Endothelial cell of umbilical vein (primary cell): ENCODE results near the gene GTF3C6. TPM values are rescaled to one million over a fixed set of nuclear protein-coding genes. Genes with fewer than 3 reads are reported as not detected.
A peak's percentile ranks its signal among the peaks of the same experiment; 100 is the strongest.

Experiments
- BruUV-seq: library from RNA; stranded (reverse); fragments of 400-500 nt; replicated peaks from 2 replicates; lab custom pipeline; 2021; lab: Mats Ljungman, UMichigan
- CTCF ChIA-PET: fragments of 300-600, 350-600 bp; sonication (Branson Sonifier 250); formaldehyde crosslinking; loops from one replicate; lab custom pipeline; 2021; ENCODE audit warnings: antibody characterized with exemption, inconsistent platforms; lab: Charles Lee
- POLR2A ChIA-PET: fragments of 300-600, 350-600 bp; sonication (Branson Sonifier 250); formaldehyde crosslinking; loops from one replicate; lab custom pipeline; 2021; ENCODE audit warnings: antibody characterized with exemption, inconsistent platforms; lab: Charles Lee
- DNase-seq: peaks from one replicate; pipeline ENCODE4 v3.0.0-alpha.2; 2011; ENCODE audit warnings: low read depth, low spot score
- FAIRE-seq: peaks from 2 replicates; lab custom pipeline; 2011; peaks lifted over from hg19 to GRCh38; lab: Jason Lieb, UNC
- H2AFZ ChIP-seq: 2 replicates; pipeline ENCODE4 v1.6.0; 2012; ENCODE audit warnings: low read depth, low read length, control low read depth, inconsistent platforms
- H3K27ac ChIP-seq: 2 replicates; pipeline ENCODE4 v1.5.1; 2011; ENCODE audit warnings: low read depth, mild to moderate bottlenecking, control low read depth, low read length, moderate library complexity; ENCODE audit not compliant: insufficient read depth
- H3K27me3 ChIP-seq, 2 experiments: 2 replicates each; pipeline versions ENCODE4 v1.6.0 to v1.6.1; 2011; ENCODE audit warnings: low read length in 2 of 2, mixed read lengths in 1 of 2; ENCODE audit not compliant: control insufficient read depth in 2 of 2, insufficient read depth in 2 of 2
- H3K36me3 ChIP-seq, 2 experiments: 2 replicates in 1 of 2; 3 replicates in 1 of 2; pipeline ENCODE4 v1.5.1; 2011; ENCODE audit warnings: low read length in 2 of 2, mild to moderate bottlenecking in 1 of 2, moderate library complexity in 1 of 2; ENCODE audit not compliant: control insufficient read depth in 2 of 2, insufficient read depth in 2 of 2; ENCODE audit errors: extremely low read depth in 1 of 2
- H3K4me1 ChIP-seq: 3 replicates; pipeline ENCODE4 v1.5.1; 2011; ENCODE audit warnings: mild to moderate bottlenecking, low read length; ENCODE audit not compliant: control insufficient read depth, insufficient read depth; ENCODE audit errors: extremely low read depth
- H3K4me2 ChIP-seq: 2 replicates; pipeline ENCODE4 v1.6.1; 2011; ENCODE audit warnings: low read length, control low read depth, mixed read lengths; ENCODE audit not compliant: insufficient read depth
- H3K4me3 ChIP-seq, 3 experiments: fragments of 200-600 bp in 1 of 3; sonication (generic), shearing (Covaris generic) in 1 of 3; replicated peaks in 1 of 3; 2 replicates each; pipeline ENCODE4 v1.5.1; 2011 to 2016; ENCODE audit warnings: control low read depth in 3 of 3, low read length in 3 of 3, mild to moderate bottlenecking in 2 of 3, inconsistent platforms in 1 of 3, low read depth in 1 of 3, moderate library complexity in 1 of 3; ENCODE audit not compliant: insufficient read depth in 1 of 3
- H3K79me2 ChIP-seq: 2 replicates; pipeline ENCODE4 v1.6.0; 2012; ENCODE audit warnings: low read length, inconsistent platforms; ENCODE audit not compliant: control insufficient read depth, insufficient read depth
- H3K9ac ChIP-seq: replicated peaks from 2 replicates; pipeline ENCODE3; 2011; ENCODE audit warnings: low read length, control low read depth; ENCODE audit not compliant: insufficient read depth; ENCODE audit errors: extremely low read depth
- H3K9me1 ChIP-seq: replicated peaks from 3 replicates; pipeline ENCODE4 v1.6.0; 2011; ENCODE audit warnings: mild to moderate bottlenecking, low read length; ENCODE audit not compliant: control insufficient read depth, insufficient read depth; ENCODE audit errors: extremely low read depth
- H3K9me3 ChIP-seq: replicated peaks from 2 replicates; pipeline ENCODE4 v1.5.1; 2012; ENCODE audit warnings: low read length, inconsistent platforms; ENCODE audit not compliant: control insufficient read depth, insufficient read depth
- H4K20me1 ChIP-seq: replicated peaks from 2 replicates; pipeline ENCODE3; 2011; ENCODE audit warnings: mild to moderate bottlenecking, low read length; ENCODE audit not compliant: control insufficient read depth, insufficient read depth; ENCODE audit errors: extremely low read depth
- CTCF ChIP-seq, 2 donors: IDR thresholded peaks; 1 replicate in 1 of 2; 2 replicates in 1 of 2; pipeline ENCODE4 v1.5.1; 2011; ENCODE audit warnings: low read length in 2 of 2, mild to moderate bottlenecking in 2 of 2, moderate library complexity in 2 of 2, control low read depth in 1 of 2, inconsistent platforms in 1 of 2, low read depth in 1 of 2; ENCODE audit not compliant: insufficient read depth in 1 of 2; ENCODE audit errors: extremely low read depth in 1 of 2
- EZH2 ChIP-seq: IDR thresholded peaks from 2 replicates; pipeline ENCODE4 v1.6.1; 2012; ENCODE audit warnings: borderline replicate concordance, low read depth, mild to moderate bottlenecking, moderate library complexity, low read length, inconsistent platforms; ENCODE audit not compliant: severe bottlenecking
- FOS ChIP-seq: IDR thresholded peaks from 2 replicates; pipeline ENCODE4 v1.6.1; 2011; ENCODE audit warnings: mild to moderate bottlenecking, low read length, moderate library complexity, borderline replicate concordance; ENCODE audit not compliant: insufficient read depth
- GATA2 ChIP-seq: IDR thresholded peaks from 2 replicates; pipeline ENCODE4 v1.7.0; 2011; ENCODE audit warnings: low read depth, mild to moderate bottlenecking, moderate library complexity, mixed read lengths, low read length; ENCODE audit not compliant: insufficient read length, insufficient read depth
- JUN ChIP-seq: IDR thresholded peaks from 2 replicates; pipeline ENCODE4 v1.6.1; 2011; ENCODE audit warnings: borderline replicate concordance, low read depth; ENCODE audit not compliant: insufficient read length, insufficient read depth
- MAX ChIP-seq: IDR thresholded peaks from 2 replicates; pipeline ENCODE4 v1.6.1; 2011; ENCODE audit not compliant: insufficient read depth, insufficient read length
- MYC ChIP-seq: IDR thresholded peaks from one replicate; pipeline ENCODE4 v1.6.1; 2011; ENCODE audit warnings: mild to moderate bottlenecking, low read depth, low read length
- POLR2A ChIP-seq: IDR thresholded peaks from 2 replicates; pipeline ENCODE4 v1.6.1; 2012; ENCODE audit warnings: low read depth, mild to moderate bottlenecking, control low read depth, low read length
- POLR2AphosphoS5 ChIP-seq: IDR thresholded peaks from 2 replicates; pipeline ENCODE4 v1.6.1; 2012; ENCODE audit warnings: low read depth, mild to moderate bottlenecking, control low read depth, low read length, moderate library complexity; ENCODE audit not compliant: insufficient read depth
- dilution Hi-C: fragments of 300-500 bp; cut with MboI; formaldehyde crosslinking; loops from one replicate; pipeline ENCODE4 v1.15.0; 2019; ENCODE audit warnings: low sequenced_read_pairs; ENCODE audit not compliant: extremely low pct_ligation_motif_present
- intact Hi-C: fragments of 100-400 bp; cut with micrococcal nuclease; formaldehyde crosslinking; loops from one replicate; pipeline ENCODE4 v1.10.0; 2022
- polyA plus RNA-seq, 4 experiments: library from polyadenylated mRNA; depleted of rRNA in 3 of 4; stranded (reverse) in 3 of 4; unstranded in 1 of 4; fragments of >200 nt; gene quantifications; 2 replicates each; pipeline versions ENCODE4 v1.2.1 to v1.2.3, GENCODE V29; 2011 to 2012; ENCODE audit warnings: missing spikeins in 1 of 4
- total RNA-seq: library from RNA; stranded (reverse); gene quantifications from 2 replicates; pipeline ENCODE4 v1.2.3, GENCODE V29; 2021

GTF3C6 gene
- total and polyA plus RNA-seq, 2 donors (not counting 3 experiments of a cell fraction or from before 2014, with no cell fraction given): 12.1 to 88.1 TPM

- no peaks in the 10 kb centered on the region for H3K27me3 ChIP-seq
- H3K79me2 ChIP-seq: no peaks in the 10 kb centered on the region
- H3K4me1 ChIP-seq: no peaks in the 10 kb centered on the region
- dilution Hi-C loops: no loop called here
- no peak overlapping the region for H3K9ac ChIP-seq
- H3K4me3 ChIP-seq: no peak overlapping the region
- ChIA-PET CTCF (interaction anchor here (0.6 to 1.1 kb wide), 3 partner anchors 41 to 257 kb away, joined by 3 read pairs; no protein-coding TSS in a partner anchor), POLR2A (interaction anchor here (0.6 to 1.0 kb wide), 2 partner anchors 65 to 102 kb away, joined by 3 to 9 read pairs; partner anchors contain the start of gene AMD1)
- H2AFZ ChIP-seq: no peak overlapping the region
- H3K36me3 ChIP-seq: no peaks in the 10 kb centered on the region
- H3K9me1 ChIP-seq: no peaks in the 10 kb centered on the region
- intact Hi-C loops: no loop called here
- TF ChIP-seq FOS (no peak), POLR2AphosphoS5 (no peak), CTCF (IDR thresholded peaks at IDR 0.05; ENCODE audit: extremely low read depth in 1 of 2, insufficient read depth in 1 of 2, low read depth in 1 of 2, low read length in 2 of 2) (no peak), EZH2 (no peak), JUN (no peak), MAX (no peak), MYC (no peak), POLR2A (no peak), GATA2 (no peak)
- no peak overlapping the region for H3K27ac ChIP-seq
- H4K20me1 ChIP-seq: no peaks in the 10 kb centered on the region
- H3K9me3 ChIP-seq: no peaks in the 10 kb centered on the region
- H3K4me2 ChIP-seq: no peak overlapping the region
- FAIRE-seq (peak; percentile 47), DNase-seq (peak; percentile 90)
- BruUV-seq: no TSS peak
Measured at GRCh38 chr6:110939429-110940200, 18.9 kb upstream of the GTF3C6 start.
